GM18526 (cell line): Measurements from ENCODE around the gene LVRN.

Experiments used
- POLR2A ChIP-seq: IDR thresholded peaks from 3 replicates; pipeline ENCODE4 v1.6.1; 2011; ENCODE audit not compliant: insufficient read length; ENCODE audit errors: extremely low read depth

The LVRN gene

DNA sequence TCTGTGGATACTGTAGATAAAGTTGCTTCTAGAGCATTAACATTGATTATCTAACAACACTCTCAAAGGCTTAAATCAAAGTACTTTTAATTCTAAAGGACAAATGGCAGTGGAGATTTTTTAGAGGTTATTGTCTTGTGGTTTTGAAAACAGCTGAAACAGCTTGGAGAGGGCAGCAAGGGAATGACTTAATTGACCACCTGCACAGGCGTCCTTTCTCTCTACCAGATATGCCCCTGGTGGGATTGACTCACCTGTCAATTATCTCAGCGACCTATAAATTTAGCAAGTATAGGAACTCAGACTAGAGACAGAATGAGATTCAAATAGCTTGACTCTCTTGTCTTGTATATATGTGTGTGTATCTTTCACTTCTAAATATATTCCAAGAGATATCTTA lies 83.5 kb downstream of the LVRN start:
- TF ChIP-seq POLR2A = no peak

DNA sequence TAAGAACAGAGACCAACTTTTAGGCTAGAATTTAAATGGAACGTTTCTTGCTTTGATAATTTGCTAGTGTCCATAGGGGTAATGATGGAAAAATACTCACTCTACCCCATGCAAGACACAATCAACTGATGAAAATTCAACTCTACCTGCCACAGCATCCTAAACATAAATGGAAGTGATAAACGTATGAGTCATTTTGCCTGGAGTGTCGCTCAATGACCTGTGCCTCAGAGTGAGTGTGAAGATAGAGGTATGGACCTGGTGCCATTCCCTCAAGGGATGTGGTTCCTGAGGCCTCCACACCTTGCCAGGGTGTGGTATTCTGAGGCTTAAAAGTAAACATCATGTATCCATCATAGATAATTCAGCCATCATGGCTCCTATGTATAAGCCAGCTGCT lies 84.0 kb downstream of the LVRN start:
- no peak for TF ChIP-seq POLR2A

DNA sequence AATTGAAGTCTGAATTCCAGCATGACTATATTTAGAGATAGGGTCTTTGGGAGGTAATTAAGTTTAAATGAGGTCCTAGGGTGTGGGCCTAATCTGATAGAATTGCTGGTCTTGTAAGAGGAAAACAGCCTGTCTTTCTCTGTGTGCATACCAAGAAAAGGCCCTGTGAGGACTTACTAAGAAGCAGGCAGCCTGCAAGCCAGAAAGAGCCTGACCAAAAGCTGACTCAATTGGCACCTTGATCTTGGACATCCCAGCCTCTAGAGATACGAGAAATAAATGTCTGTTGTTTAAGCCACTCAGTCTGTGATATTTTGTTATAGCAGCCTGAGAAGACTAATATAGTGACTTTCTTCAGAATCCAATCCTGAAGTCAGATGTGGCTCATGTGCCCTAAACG lies 84.5 kb downstream of the LVRN start:
- TF ChIP-seq POLR2A = no peak

DNA sequence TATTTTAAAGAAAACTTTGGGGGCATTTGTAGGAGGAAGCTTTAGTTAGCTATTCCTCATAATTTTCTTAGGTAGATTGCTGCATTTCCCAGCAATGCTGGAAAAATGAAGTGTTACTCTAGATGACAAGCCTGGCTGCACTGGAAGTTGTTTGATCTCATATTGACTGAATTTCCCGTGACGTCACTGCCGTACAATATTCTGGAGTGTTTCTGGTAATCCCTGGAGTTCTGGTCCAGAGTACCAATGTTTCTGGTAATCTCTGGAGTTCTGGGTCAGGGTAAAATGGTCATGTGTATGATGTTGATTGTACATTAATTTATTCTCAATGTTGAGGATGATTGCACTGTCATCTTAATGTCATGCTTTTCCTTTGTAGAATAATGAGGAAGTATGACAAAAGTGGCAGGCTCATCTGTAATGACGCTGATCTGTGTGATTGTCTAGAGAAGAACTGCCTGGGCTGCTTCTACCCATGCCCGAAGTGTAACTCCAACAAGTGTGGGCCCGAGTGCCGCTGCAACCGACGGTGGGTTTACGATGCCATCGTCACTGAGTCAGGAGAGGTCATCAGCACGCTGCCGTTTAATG lies 96.2 kb downstream of the LVRN start:
- TF ChIP-seq POLR2A = no peak

GRCh38 chr5:116062352-116062751 lies 100.1 kb downstream of the LVRN start:
- TF ChIP-seq POLR2A = no peak

DNA sequence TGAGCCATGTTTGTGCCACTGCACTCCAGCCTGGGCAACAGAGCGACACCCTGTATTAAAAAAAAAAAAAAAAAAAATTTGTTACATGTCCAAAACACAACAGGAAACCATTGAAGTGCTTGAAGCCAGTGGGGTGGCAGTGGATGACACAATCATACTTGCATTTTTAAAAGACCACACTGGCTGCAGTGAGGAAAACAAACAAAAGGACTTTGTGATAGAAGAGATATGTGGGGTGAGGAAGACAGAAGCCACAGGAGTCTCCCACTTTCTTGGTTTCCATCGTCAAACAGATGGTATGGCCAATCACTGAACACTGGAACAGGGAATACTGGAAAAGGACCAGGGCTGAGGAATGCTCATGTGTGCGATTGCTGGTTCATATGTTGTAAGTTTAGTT lies 101.7 kb downstream of the LVRN start:
- no peak for TF ChIP-seq POLR2A

DNA sequence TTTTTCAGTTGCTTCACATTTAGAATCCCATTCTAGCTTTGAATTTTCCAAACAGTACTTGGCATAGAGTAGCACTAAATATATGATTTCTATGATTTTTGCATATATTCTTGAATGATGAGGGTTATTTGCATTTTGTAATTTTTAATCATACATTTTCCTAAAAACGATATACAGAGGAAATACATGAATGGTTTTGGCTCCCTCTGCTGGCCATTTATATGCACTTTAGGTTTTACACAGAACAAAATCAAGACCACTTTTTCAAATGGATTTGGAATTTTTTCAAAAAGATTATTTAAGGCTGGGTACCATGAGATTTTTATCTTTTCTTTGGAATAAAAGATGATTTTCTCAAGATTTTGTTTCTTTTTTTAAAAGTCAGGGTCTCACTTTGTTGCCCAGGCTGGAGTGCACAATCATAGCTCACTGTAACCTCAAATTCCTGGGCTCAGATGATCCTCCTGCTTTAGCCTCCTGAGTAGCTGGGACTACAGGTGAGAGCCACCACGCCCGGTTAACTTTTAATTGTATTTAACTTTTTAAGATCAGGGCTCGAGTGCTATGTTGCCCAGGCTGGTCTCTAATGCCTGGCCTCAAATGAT lies 105.9 kb downstream of the LVRN start:
- no peak for TF ChIP-seq POLR2A

DNA sequence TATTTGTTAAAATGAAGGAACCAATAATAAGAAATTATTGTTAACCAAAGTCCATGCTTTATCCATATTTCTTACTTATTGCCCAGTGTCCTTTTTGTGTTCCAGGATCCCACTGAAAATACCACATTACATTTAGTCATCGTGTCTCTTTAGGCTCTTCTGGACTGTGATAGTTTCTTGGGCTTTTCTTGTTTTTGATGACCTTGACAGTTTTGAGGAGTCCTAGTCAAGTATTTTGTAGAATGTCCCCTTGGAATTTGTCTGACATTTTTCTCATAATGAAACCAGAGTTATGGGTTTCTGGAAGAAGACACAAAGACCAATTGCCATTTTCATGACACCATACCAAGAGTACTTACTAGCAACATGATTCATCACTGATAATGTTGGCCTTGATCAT lies 108.9 kb downstream of the LVRN start:
- TF ChIP-seq POLR2A = no peak

DNA sequence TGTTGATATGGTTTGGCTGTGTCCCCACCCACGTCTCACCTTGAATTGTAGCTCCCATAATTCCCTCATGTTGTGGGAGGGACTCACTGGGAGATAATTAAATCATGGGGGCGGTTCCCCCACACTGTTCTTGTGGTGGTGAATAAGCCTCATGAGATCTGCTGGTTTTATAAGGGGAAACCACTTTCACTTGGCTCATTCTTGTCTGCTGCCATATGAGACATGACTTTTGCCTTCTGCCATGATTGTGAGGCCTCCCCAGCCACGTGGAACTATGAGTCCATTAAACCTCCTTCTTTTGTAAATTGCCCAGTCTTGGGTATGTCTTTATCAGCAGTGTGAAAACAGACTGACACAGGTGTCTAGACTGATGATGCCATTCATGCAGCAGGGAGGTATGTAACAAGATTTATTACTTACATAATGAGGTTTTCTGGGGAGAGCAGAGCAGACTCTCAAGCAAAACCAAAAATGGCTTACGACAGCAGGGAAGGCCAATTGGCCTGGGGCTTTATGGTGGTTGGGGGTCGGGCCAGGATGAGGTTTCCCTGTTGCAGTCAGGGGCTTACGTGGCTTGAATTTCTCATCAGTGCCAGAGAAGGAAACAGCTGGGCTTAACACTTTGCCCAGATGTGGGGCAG lies 113.0 kb downstream of the LVRN start:
- TF ChIP-seq POLR2A = no peak

DNA sequence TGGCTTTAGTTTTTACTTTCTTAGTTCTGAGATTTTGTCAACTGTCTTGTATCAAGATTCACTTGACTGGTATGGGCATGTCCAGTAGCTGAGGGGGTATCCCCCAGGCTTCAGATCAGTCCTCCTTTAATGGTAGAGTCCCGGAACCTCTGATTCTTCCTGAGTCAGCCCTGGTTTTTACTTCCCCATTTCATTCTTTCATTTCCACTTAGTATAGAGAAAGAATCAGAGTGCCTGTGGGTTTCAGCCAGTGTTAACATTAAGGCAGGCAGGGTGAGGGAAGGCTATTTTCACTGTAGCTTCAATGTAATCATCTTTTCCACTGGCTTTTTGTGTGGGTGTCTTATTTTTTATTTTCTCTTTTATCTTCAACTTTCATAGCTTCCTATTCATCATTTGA lies 114.2 kb downstream of the LVRN start:
- no peak for TF ChIP-seq POLR2A
